ENCODE results near the gene SIRT6.

DNA sequence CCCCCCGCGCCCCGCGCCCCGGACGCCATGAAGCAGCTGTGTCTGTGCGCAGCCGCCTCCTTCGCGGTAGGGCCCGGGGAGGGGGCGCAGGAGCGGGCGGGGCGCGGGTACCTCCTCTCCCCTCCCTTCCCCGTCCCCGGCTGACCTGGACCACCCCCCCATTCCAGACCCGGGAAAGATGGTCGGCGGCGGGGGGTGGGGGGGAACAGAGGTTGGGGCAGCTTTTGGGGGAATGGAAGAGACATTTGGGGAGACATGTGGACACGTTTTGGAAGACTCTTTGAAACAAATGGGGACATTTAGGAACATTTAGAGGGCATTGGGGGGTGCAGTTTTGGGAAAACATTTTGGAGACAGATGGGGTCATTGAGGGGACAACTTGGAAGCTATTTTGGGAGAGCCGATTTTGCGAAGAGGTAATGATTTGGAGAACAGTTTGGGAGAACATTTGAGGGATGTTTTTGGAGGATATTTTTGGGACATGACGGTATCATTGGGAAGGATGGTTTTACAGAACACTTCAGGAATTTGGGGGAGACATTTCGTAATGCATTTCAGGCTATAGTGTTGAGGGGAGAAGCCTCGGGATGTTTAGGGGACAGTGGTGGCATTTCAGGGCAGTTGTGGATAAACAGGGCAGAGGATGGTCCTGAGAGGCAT lies 16.2 kb upstream of the SIRT6 start:
- TF ChIP-seq, protein P1, sequence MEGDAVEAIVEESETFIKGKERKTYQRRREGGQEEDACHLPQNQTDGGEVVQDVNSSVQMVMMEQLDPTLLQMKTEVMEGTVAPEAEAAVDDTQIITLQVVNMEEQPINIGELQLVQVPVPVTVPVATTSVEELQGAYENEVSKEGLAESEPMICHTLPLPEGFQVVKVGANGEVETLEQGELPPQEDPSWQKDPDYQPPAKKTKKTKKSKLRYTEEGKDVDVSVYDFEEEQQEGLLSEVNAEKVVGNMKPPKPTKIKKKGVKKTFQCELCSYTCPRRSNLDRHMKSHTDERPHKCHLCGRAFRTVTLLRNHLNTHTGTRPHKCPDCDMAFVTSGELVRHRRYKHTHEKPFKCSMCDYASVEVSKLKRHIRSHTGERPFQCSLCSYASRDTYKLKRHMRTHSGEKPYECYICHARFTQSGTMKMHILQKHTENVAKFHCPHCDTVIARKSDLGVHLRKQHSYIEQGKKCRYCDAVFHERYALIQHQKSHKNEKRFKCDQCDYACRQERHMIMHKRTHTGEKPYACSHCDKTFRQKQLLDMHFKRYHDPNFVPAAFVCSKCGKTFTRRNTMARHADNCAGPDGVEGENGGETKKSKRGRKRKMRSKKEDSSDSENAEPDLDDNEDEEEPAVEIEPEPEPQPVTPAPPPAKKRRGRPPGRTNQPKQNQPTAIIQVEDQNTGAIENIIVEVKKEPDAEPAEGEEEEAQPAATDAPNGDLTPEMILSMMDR (conservative IDR thresholded peaks at IDR 0.05 in 1 of 2, IDR thresholded peaks at IDR 0.05 in 1 of 2; ENCODE audit: low read depth in 1 of 2, low read length in 2 of 2): no peak
- TF ChIP-seq EZH2 (IDR thresholded peaks at IDR 0.05; ENCODE audit: low read length, missing control alignments): no peak

All from fibroblast of lung (primary cell).